Gastrocnemius medialis (tissue), 4 donors: ENCODE data around the gene UTS2B. TPM values are rescaled to one million over a fixed set of nuclear protein-coding genes. Genes with fewer than 3 reads are reported as not detected.

ENCODE experiments used
- ATAC-seq, 2 donors: fragments of 150-250 bp; one replicate each; pipeline ENCODE4 v1.9.1; 2016
- DNase-seq, 2 donors: peaks; one replicate each; pipeline ENCODE4 v3.0.0-alpha.2; 2019
- H3K27ac ChIP-seq, 4 donors: fragments of 200-600 bp; sonication (generic); 1 replicate in 1 of 4; 2 replicates in 3 of 4; pipeline ENCODE4 v1.5.1; 2016 to 2018; ENCODE audit warnings: mild to moderate bottlenecking in 2 of 4, moderate library complexity in 1 of 4
- H3K27me3 ChIP-seq, 3 donors: fragments of 200-600 bp; sonication (generic) in 2 of 3; 1 replicate in 1 of 3; 2 replicates in 2 of 3; pipeline versions ENCODE4 v1.5.1 to v1.6.0; 2016 to 2019; ENCODE audit warnings: mild to moderate bottlenecking in 1 of 3, moderate library complexity in 1 of 3
- H3K36me3 ChIP-seq, 2 donors: fragments of 200-600 bp; sonication (generic) in 1 of 2; one replicate each; pipeline ENCODE4 v1.5.1; 2017 to 2018
- H3K4me1 ChIP-seq, 2 donors: fragments of 200-600 bp; sonication (generic) in 1 of 2; one replicate each; pipeline ENCODE4 v1.5.1; 2016 to 2017; ENCODE audit warnings: mild to moderate bottlenecking in 2 of 2
- H3K4me3 ChIP-seq, 4 donors: fragments of 200-600 bp; sonication (generic) in 3 of 4; 1 replicate in 1 of 4; 2 replicates in 3 of 4; pipeline ENCODE4 v1.5.1; 2016 to 2019; ENCODE audit warnings: mild to moderate bottlenecking in 2 of 4
- H3K9me3 ChIP-seq, 3 donors: fragments of 200-600 bp; sonication (generic) in 2 of 3; 1 replicate in 1 of 3; 2 replicates in 2 of 3; pipeline ENCODE4 v1.5.1; 2016 to 2019
- POLR2A ChIP-seq, 2 donors: fragments of 450-650 bp; IDR thresholded peaks; one replicate each; pipeline ENCODE4 v1.6.1; 2017; ENCODE audit warnings: antibody characterized with exemption in 2 of 2, mild to moderate bottlenecking in 2 of 2, moderate library complexity in 2 of 2
- in situ Hi-C, 4 donors: fragments of 200-750 bp; cut with MboI; loops; one replicate each; pipeline versions ENCODE4 v1.15.0 to v1.8.0; 2017; ENCODE audit warnings: low sequenced_read_pairs in 4 of 4
- intact Hi-C: fragments of 100-400 bp; cut with DNase I; formaldehyde crosslinking; loops from one replicate; pipeline ENCODE4 v1.15.1; 2023; ENCODE audit warnings: low total_unique reads
- total RNA-seq, 4 donors: library from RNA; depleted of rRNA; stranded (reverse); fragments of >200 nt; gene quantifications; one replicate each; pipeline versions ENCODE4 v1.1.0 to v1.2.3, GENCODE V29; 2016
- TF ChIP-seq, protein P1 (sequence below), 5 experiments: fragments of 450-650 bp in 3 of 5; fragments of 200-600 bp in 2 of 5; sonication (generic) in 2 of 5; IDR thresholded peaks in 4 of 5; conservative IDR thresholded peaks in 1 of 5; 1 replicate in 4 of 5; 2 replicates in 1 of 5; pipeline ENCODE4 v1.5.1; 2016 to 2019; ENCODE audit warnings: antibody characterized with exemption in 5 of 5, mild to moderate bottlenecking in 3 of 5, moderate library complexity in 3 of 5

Gene UTS2B
- total RNA-seq, 4 donors from 2014 or later: not detected

GRCh38 chr3:191316876-191317603, 13.3 kb downstream of the UTS2B start:
- TF ChIP-seq POLR2A (IDR thresholded peaks at IDR 0.05): no peak
- TF ChIP-seq, protein P1, sequence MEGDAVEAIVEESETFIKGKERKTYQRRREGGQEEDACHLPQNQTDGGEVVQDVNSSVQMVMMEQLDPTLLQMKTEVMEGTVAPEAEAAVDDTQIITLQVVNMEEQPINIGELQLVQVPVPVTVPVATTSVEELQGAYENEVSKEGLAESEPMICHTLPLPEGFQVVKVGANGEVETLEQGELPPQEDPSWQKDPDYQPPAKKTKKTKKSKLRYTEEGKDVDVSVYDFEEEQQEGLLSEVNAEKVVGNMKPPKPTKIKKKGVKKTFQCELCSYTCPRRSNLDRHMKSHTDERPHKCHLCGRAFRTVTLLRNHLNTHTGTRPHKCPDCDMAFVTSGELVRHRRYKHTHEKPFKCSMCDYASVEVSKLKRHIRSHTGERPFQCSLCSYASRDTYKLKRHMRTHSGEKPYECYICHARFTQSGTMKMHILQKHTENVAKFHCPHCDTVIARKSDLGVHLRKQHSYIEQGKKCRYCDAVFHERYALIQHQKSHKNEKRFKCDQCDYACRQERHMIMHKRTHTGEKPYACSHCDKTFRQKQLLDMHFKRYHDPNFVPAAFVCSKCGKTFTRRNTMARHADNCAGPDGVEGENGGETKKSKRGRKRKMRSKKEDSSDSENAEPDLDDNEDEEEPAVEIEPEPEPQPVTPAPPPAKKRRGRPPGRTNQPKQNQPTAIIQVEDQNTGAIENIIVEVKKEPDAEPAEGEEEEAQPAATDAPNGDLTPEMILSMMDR (IDR thresholded peaks at IDR 0.05 in 4 of 5, conservative IDR thresholded peaks at IDR 0.05 in 1 of 5): no peak
- no peaks in the 10 kb centered on the region for H3K36me3 ChIP-seq
- intact Hi-C loops (no loop called here), in situ Hi-C loops (no loop called here)
- no peaks in the 10 kb centered on the region for H3K9me3 ChIP-seq
- DNase-seq (no peak), ATAC-seq (no peak)
- no peak overlapping the region for H3K4me3 ChIP-seq
- H3K4me1 ChIP-seq: no peaks in the 10 kb centered on the region
- H3K27ac ChIP-seq: no peak overlapping the region
- no peaks in the 10 kb centered on the region for H3K27me3 ChIP-seq

DNA sequence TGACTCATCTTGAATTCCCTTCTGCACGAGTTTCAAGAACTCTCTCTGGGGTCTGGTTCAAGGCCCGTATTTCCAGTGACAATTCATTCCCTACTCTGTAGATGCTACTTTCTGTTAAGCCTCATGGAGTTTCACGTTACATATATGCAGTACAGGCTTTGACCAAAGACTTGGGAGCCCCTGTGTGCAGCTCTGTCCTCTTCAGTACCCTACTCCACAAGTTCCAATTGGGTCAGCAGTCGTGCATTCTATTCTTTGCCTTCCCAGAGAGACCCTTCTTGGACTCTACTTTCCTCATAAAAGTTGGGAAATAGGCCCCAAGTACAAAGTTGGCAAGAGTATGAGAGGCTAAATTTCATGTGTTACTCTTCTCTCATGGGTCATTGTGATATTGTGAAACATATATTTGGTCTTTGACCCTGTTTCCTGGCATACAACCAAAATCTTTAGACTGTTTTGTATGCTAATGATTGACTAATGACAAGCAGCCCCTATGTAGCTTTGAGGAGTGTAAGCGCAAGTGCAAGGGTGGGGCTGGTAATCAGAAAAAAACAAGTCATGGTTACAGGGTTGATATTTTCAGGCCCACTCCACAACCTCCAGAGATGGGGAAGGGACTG, 16.1 kb downstream of the UTS2B start:
- in situ Hi-C loops: no loop called here
- no peak for TF ChIP-seq POLR2A (IDR thresholded peaks at IDR 0.05)
- TF ChIP-seq, protein P1 (IDR thresholded peaks at IDR 0.05 in 4 of 5, conservative IDR thresholded peaks at IDR 0.05 in 1 of 5): no peak
- no peak overlapping the region for H3K4me3 ChIP-seq

DNA sequence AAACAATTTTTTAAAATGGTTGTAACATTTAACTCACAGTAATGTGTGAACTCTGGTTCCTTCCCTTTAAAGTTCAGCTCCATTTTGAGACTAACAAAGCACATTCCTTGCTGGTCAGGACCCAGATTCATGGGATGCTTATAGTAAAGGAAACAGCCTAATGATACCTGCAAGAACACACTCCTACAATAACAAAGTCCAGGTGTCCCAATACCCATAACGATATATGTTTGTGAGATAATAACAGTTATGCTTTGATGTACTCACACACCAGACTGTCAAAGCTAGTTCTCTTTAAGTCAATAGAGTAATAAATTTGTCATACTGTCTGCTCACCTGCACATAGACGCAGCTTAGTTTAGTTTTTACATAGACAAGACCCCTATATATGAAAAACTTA, 17.0 kb downstream of the UTS2B start:
- ATAC-seq (no peak), DNase-seq (no peak)
- TF ChIP-seq POLR2A (IDR thresholded peaks at IDR 0.05): no peak
- TF ChIP-seq, protein P1 (IDR thresholded peaks at IDR 0.05 in 4 of 5, conservative IDR thresholded peaks at IDR 0.05 in 1 of 5): no peak
- H3K36me3 ChIP-seq: no peaks in the 10 kb centered on the region
- in situ Hi-C loops (no loop called here), intact Hi-C loops (no loop called here)
- no peak overlapping the region for H3K27ac ChIP-seq
- H3K27me3 ChIP-seq: no peaks in the 10 kb centered on the region
- no peaks in the 10 kb centered on the region for H3K4me1 ChIP-seq
- no peaks in the 10 kb centered on the region for H3K9me3 ChIP-seq
- H3K4me3 ChIP-seq: no peak overlapping the region

More for the DNA sequence above, 16.1 kb downstream of the UTS2B start:
- Histone ChIP-seq H3K9me3 (no peaks in the 10 kb centered on the region), H3K36me3 (no peaks in the 10 kb centered on the region), H3K27me3 (no peaks in the 10 kb centered on the region), H3K27ac (no peak overlapping the region), H3K4me1 (no peaks in the 10 kb centered on the region)
- no peak for ATAC-seq
- DNase-seq: no peak
- intact Hi-C loops: no loop called here

GRCh38 chr3:191307341-191307740, 23.0 kb downstream of the UTS2B start:
- Histone ChIP-seq H3K4me3 (no peak overlapping the region), H3K4me1 (no peaks in the 10 kb centered on the region), H3K27me3 (no peaks in the 10 kb centered on the region), H3K36me3 (no peaks in the 10 kb centered on the region), H3K9me3 (no peaks in the 10 kb centered on the region), H3K27ac (no peak overlapping the region)
- TF ChIP-seq POLR2A (IDR thresholded peaks at IDR 0.05): no peak
- TF ChIP-seq, protein P1 (IDR thresholded peaks at IDR 0.05 in 4 of 5, conservative IDR thresholded peaks at IDR 0.05 in 1 of 5): no peak
- in situ Hi-C loops (no loop called here), intact Hi-C loops (no loop called here)
- no peak for DNase-seq
- ATAC-seq: no peak
